AG04450 (cell line): Measurements from ENCODE around the gene SRGN. TPM values are rescaled to one million over a fixed set of nuclear protein-coding genes. Genes with fewer than 3 reads are reported as not detected.

ENCODE experiments used
- CTCF ChIA-PET: fragments of 300-600, 350-600 bp; formaldehyde crosslinking; extraction: SDS; loops from one replicate; lab custom pipeline; 2022; ENCODE audit warnings: antibody characterized with exemption, inconsistent platforms; lab: Charles Lee
- POLR2A ChIA-PET: fragments of 350-600 bp; formaldehyde crosslinking; extraction: SDS; loops from one replicate; lab custom pipeline; 2021; ENCODE audit warnings: antibody characterized with exemption, inconsistent platforms; lab: Yijun Ruan, JAX
- DNase-seq: peaks from one replicate; pipeline ENCODE4 v3.0.0-alpha.2; 2011; ENCODE audit warnings: low read depth, low spot score
- H3K27ac ChIP-seq: one replicate; pipeline ENCODE4 v1.5.1; 2012; ENCODE audit warnings: low read depth, low read length, control low read depth
- H3K27me3 ChIP-seq: one replicate; pipeline ENCODE4 v1.6.0; 2012; ENCODE audit warnings: low read length; ENCODE audit not compliant: control insufficient read depth, insufficient read depth
- H3K4me3 ChIP-seq: 2 replicates; pipeline ENCODE4 v1.5.1; 2011; ENCODE audit warnings: mild to moderate bottlenecking, low read depth, low read length, control low read depth
- H3K9me3 ChIP-seq: 2 replicates; pipeline ENCODE4 v1.5.1; 2012; ENCODE audit warnings: low read length; ENCODE audit not compliant: control insufficient read depth, insufficient read depth
- polyA plus RNA-seq: library from polyadenylated mRNA; depleted of rRNA; stranded (reverse); fragments of >200 nt; gene quantifications from 2 replicates; pipeline ENCODE4 v1.2.3, GENCODE V29; 2011
- TF ChIP-seq, protein P1 (sequence below): IDR thresholded peaks from 2 replicates; pipeline ENCODE4 v1.5.1; 2011; ENCODE audit warnings: low read depth, low read length, control low read depth, inconsistent platforms

The SRGN gene
- polyA plus RNA-seq, 1 experiment, result 154 TPM

- CTCF ChIA-PET, result no interaction called here
- Histone ChIP-seq H3K4me3 (no peak overlapping the region), H3K9me3 (no peaks in the 10 kb centered on the region), H3K27me3 (no peaks in the 10 kb centered on the region), H3K27ac (no peak overlapping the region)
- POLR2A ChIA-PET, result no interaction called here
- no peak for DNase-seq
- TF ChIP-seq, protein P1, sequence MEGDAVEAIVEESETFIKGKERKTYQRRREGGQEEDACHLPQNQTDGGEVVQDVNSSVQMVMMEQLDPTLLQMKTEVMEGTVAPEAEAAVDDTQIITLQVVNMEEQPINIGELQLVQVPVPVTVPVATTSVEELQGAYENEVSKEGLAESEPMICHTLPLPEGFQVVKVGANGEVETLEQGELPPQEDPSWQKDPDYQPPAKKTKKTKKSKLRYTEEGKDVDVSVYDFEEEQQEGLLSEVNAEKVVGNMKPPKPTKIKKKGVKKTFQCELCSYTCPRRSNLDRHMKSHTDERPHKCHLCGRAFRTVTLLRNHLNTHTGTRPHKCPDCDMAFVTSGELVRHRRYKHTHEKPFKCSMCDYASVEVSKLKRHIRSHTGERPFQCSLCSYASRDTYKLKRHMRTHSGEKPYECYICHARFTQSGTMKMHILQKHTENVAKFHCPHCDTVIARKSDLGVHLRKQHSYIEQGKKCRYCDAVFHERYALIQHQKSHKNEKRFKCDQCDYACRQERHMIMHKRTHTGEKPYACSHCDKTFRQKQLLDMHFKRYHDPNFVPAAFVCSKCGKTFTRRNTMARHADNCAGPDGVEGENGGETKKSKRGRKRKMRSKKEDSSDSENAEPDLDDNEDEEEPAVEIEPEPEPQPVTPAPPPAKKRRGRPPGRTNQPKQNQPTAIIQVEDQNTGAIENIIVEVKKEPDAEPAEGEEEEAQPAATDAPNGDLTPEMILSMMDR, result no peak
Observed at GRCh38 chr10:69051303-69051702, 36.6 kb upstream of the SRGN start.

- H3K27ac ChIP-seq, result no peak overlapping the region
- no peaks in the 10 kb centered on the region for H3K27me3 ChIP-seq
- POLR2A ChIA-PET, result no interaction called here
- no peak overlapping the region for H3K4me3 ChIP-seq
- TF ChIP-seq, protein P1, result no peak
- DNase-seq, result no peak
- CTCF ChIA-PET, result no interaction called here
- H3K9me3 ChIP-seq, result no peaks in the 10 kb centered on the region; the same call in 1 of the 2 replicates
Observed at GRCh38 chr10:69051710-69052487, 36.0 kb upstream of the SRGN start.

DNA sequence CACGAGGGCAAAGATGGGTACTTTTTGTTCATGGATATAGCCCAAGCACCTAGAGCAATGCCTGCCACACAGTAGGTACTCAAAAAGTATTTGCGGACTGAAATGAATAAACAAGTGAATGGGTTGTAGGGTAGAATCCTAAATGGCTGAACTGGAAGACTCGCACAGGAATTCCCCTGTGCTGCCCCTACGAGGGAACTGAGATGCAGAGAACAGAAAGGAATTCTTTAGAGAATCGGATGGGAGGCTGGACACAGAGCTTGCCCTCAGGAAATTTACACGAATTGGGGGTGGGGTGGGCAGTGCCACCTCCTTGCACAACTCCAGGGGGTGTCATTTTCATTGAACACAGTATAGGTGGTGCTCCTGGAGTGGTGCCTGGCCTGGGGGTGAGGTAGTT, 35.2 kb upstream of the SRGN start:
- no peak overlapping the region for H3K27ac ChIP-seq
- H3K27me3 ChIP-seq, result no peaks in the 10 kb centered on the region
- POLR2A ChIA-PET, result interaction anchor here (0.5 kb wide), 1 partner anchor 55 kb away, joined by 3 read pairs; no protein-coding TSS in a partner anchor
- CTCF ChIA-PET, result no interaction called here
- H3K9me3 ChIP-seq, result no peaks in the 10 kb centered on the region; the same call in 1 of the 2 replicates
- H3K4me3 ChIP-seq, result no peak overlapping the region
- no peak for DNase-seq
- TF ChIP-seq, protein P1, result no peak

GRCh38 chr10:69055241-69055640, 32.7 kb upstream of the SRGN start:
- Histone ChIP-seq H3K27me3 (no peaks in the 10 kb centered on the region), H3K4me3 (no peak overlapping the region), H3K9me3 (no peaks in the 10 kb centered on the region; the same call in 1 of the 2 replicates), H3K27ac (no peak overlapping the region)
- ChIA-PET POLR2A (no interaction called here), CTCF (no interaction called here)
- TF ChIP-seq, protein P1, result no peak
- no peak for DNase-seq

GRCh38 chr10:69056129-69056528, 31.8 kb upstream of the SRGN start:
- CTCF ChIA-PET, result no interaction called here
- H3K27ac ChIP-seq, result no peak overlapping the region

More at GRCh38 chr10:69056129-69056528, 31.8 kb upstream of the SRGN start:
- TF ChIP-seq, protein P1, result no peak
- DNase-seq, result no peak
- POLR2A ChIA-PET, result no interaction called here
- no peak overlapping the region for H3K4me3 ChIP-seq
- H3K27me3 ChIP-seq, result no peaks in the 10 kb centered on the region
- H3K9me3 ChIP-seq, result no peaks in the 10 kb centered on the region; the same call in 1 of the 2 replicates
